ENCODE results near the gene MRPL38.

GRCh38 chr17:75926456-75926855 lies 21.8 kb upstream of the MRPL38 start:
- TF ChIP-seq ZNF121 (CRISPR knock-in tag; IDR thresholded peaks at IDR 0.05) (no peak), CTCF (IDR thresholded peaks at IDR 0.05) (no peak), ESRRA (CRISPR knock-in tag; IDR thresholded peaks at IDR 0.05; ENCODE audit: borderline replicate concordance) (no peak), NR3C1 (CRISPR knock-in tag; conservative IDR thresholded peaks at IDR 0.05; ENCODE audit: low read depth) (no peak), ZNF423 (CRISPR knock-in tag; IDR thresholded peaks at IDR 0.05) (no peak), NFE2L1 (CRISPR knock-in tag; IDR thresholded peaks at IDR 0.05) (no peak), NFYB (CRISPR knock-in tag; conservative IDR thresholded peaks at IDR 0.05; ENCODE audit: low read depth) (no peak)
- TF ChIP-seq, protein P1, sequence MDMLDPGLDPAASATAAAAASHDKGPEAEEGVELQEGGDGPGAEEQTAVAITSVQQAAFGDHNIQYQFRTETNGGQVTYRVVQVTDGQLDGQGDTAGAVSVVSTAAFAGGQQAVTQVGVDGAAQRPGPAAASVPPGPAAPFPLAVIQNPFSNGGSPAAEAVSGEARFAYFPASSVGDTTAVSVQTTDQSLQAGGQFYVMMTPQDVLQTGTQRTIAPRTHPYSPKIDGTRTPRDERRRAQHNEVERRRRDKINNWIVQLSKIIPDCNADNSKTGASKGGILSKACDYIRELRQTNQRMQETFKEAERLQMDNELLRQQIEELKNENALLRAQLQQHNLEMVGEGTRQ (CRISPR knock-in tag; IDR thresholded peaks at IDR 0.05), result no peak
